ENCODE measurements around the gene ELOA.
"Not testable (repeated sequence)": the region's sequence is repeated elsewhere in the genome, so short reads cannot be mapped to it uniquely, and the experiment has no call there.

ELOA gene

GRCh38 chr1:23800400-23801337 is 57.4 kb downstream of the ELOA start, which contains the start of gene GALE:
TSS of gene GALE (minus strand) at chr1:23800754. CDS start at chr1:23799007, 1,747 bp downstream.
- peak; percentile 92 for DNase-seq (ENCODE audit: low spot score)

- no peak for DNase-seq (ENCODE audit: low spot score)
These were observed 58.1 kb downstream of the ELOA start for GRCh38 chr1:23801338-23801748.

DNA sequence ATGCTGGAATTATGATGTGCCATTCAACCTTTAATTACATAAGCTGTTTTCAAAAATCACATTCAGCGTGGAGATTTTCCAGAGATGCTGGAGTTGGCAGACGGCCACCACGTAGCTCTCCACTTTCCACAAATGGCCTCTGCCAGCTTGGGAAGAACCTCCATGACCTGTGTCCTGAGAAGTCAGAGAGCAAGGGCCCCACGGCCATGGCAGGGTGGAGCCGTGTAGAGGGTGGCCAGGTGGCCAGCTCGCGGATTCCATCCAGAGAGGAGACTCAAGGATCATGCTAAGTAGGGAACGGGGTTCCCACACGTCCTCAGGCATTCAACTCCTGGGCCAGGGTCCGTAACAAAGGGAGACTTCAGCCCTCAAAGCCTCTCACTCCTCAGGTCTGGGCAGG is 58.6 kb downstream of the ELOA start:
- no peak for DNase-seq (ENCODE audit: low spot score)

- not testable (repeated sequence) for DNase-seq (ENCODE audit: low spot score)
These were observed 59.6 kb downstream of the ELOA start for GRCh38 chr1:23802809-23803342.

- no peak for DNase-seq (ENCODE audit: low spot score)
These were observed 60.4 kb downstream of the ELOA start for GRCh38 chr1:23803674-23804073.

GRCh38 chr1:23804183-23804835 is 61.0 kb downstream of the ELOA start:
- no peak for DNase-seq (ENCODE audit: low spot score)

DNA sequence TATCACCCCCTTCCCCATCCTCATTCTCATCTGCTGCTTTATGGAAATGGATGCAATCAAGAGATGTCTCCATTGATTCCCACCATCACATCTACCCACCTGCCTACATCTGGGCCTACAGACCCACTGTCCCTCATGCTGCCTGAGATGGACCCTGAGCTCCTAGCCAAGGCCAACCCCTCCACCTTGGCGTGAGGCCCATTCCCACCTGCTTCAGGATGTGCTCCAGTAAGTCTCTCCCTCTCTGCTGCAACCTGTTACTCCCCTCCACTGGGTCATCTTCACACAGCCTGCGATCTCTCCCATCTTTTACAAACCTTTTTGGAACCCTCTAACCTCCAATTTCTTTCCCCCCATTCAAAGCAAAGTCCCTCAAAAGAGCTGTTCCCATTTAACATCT is 61.8 kb downstream of the ELOA start:
- DNase-seq (ENCODE audit: low spot score), result no peak

DNA sequence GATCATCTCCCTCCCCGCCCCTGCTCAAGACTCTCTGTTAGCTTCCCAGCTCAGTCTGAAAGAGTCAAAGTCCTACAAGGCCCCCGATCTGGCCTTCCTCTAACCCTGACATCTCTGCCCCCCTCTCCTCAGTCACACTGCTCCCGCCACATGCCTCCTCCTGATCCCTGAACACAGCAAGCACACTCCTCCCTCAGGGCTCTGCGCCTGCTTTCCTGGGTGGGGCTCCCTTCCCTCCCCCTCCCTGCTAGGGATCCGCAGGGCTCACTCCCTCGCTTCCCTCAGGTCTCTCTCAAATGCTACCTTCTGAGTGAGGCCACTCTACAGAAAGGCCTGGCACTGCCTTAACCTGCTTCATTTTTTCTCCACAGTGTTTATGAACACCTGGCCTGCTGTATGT is 63.0 kb downstream of the ELOA start:
- DNase-seq (ENCODE audit: low spot score), result no peak

DNA sequence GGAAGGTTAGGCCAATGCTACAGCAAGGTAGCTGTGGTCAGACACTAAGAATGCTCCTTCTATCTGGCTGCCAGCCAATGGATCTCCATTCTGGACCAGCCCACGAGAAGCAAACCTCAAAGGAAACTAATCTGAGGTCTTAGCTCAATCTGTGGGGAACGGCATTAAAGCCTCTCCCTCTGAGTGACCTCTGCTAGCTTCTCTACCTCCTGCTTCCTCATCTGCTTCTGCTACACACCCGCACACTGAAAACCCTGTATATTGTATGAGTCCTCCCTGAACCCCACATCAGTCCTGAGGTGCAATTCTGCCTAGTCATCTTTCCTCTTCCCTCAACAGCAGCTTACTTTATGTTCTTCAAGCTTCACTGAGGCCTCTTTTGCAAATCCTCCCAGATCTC is 64.2 kb downstream of the ELOA start:
- DNase-seq (ENCODE audit: low spot score), result no peak

DNA sequence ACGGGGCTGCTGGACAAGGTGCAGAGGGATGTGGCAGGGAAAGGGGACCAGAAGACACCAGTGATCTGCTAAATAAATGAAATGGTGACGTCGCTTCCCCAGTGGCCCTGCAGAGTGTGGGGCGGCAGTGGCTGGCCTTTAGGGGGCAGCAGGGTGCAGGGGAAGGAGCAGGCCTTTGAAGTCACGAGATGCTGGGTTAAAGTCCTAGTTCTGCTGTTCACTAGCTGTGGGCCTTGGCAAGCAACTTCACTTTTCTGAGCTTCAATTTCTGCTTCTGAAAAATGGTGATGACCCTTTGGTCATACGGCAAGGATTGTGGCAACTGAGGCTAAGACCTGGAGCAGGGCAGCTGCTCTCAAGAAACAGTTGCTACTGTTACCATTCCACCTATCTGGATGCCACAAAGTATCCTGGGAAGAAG is 66.5 kb downstream of the ELOA start:
- peak; percentile 66 for DNase-seq (ENCODE audit: low spot score)

DNA sequence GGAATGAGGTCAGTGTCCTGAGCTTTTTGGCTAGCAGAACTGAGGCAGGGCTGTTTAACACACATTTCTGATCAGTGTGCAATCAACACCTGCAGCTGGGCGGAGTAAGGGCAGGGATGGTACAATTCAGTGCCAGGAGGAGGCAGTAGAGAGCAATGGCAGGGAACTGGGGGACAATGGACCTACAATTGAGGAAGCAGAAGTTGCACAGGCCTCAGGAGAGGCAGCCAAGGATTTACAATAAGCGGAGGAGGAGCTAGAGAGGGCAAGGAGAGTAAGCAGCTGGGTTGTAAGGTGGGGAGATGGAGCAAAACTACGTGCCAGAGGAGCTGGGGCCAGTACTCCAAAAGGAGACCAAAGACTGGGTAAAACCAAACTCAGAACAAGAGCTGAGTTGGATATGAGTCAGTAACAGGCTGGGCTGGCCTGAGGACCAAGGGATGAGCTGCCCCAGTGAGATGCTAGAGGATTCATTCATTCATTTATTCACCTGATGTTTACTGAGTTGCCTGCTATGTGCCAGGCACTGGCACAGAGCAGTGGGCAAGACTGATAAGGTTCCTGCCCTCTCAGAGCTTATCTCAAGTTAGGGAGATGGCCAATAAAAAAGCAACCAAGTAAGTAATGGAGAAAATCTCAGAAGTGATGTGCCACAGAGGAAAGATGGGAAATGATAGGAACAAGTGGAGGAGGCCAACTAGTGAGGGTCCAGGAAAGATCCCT is 67.7 kb downstream of the ELOA start:
- peak; percentile 71 for DNase-seq (ENCODE audit: low spot score)
